Keratinocyte (primary cell): ENCODE measurements around the gene IL1RAPL1.

Source experiments
- EZH2 ChIP-seq: IDR thresholded peaks from one replicate; pipeline ENCODE4 v1.6.1; 2012; ENCODE audit warnings: inconsistent platforms, mild to moderate bottlenecking, low read length, moderate library complexity
- TF ChIP-seq, protein P1 (sequence below), 3 experiments: IDR thresholded peaks in 1 of 3; conservative IDR thresholded peaks in 1 of 3; optimal IDR thresholded peaks in 1 of 3; 2 replicates in 2 of 3; 3 replicates in 1 of 3; pipeline versions ENCODE3 to v1.5.1; 2011; ENCODE audit warnings: low read length in 3 of 3, mild to moderate bottlenecking in 3 of 3, moderate library complexity in 2 of 3, control low read depth in 1 of 3, inconsistent platforms in 1 of 3; ENCODE audit not compliant: insufficient read depth in 2 of 3; ENCODE audit errors: extremely low read depth in 1 of 3

DNA sequence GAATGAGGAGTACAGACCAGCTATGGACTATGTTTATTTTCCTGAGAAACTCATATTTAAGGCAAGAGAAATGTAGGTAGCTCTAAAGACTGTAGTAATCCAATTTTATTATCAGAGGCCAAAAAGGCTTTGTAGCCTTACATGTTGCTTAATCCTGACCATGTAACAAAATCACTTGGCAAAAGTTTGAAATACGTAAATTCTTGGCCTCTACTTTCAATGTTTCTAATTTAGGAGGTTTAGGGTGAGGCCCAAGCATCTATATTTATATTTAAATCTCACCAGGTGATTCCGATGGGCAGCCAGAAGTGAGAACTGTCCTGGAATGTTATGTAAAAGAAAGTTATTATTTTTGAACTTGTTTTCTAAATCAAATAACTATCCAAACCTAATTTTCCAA, 289.7 kb downstream of the IL1RAPL1 start:
- TF ChIP-seq, protein P1, sequence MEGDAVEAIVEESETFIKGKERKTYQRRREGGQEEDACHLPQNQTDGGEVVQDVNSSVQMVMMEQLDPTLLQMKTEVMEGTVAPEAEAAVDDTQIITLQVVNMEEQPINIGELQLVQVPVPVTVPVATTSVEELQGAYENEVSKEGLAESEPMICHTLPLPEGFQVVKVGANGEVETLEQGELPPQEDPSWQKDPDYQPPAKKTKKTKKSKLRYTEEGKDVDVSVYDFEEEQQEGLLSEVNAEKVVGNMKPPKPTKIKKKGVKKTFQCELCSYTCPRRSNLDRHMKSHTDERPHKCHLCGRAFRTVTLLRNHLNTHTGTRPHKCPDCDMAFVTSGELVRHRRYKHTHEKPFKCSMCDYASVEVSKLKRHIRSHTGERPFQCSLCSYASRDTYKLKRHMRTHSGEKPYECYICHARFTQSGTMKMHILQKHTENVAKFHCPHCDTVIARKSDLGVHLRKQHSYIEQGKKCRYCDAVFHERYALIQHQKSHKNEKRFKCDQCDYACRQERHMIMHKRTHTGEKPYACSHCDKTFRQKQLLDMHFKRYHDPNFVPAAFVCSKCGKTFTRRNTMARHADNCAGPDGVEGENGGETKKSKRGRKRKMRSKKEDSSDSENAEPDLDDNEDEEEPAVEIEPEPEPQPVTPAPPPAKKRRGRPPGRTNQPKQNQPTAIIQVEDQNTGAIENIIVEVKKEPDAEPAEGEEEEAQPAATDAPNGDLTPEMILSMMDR (optimal IDR thresholded peaks at IDR 0.05 in 1 of 3, IDR thresholded peaks at IDR 0.05 in 1 of 3, conservative IDR thresholded peaks at IDR 0.05 in 1 of 3; ENCODE audit: extremely low read depth in 1 of 3, insufficient read depth in 2 of 3, low read length in 3 of 3) = no peak
- no peak for TF ChIP-seq EZH2
